Measurements from ENCODE around the gene TRIM33. TPM values are rescaled to one million over a fixed set of nuclear protein-coding genes. Genes with fewer than 3 reads are reported as not detected.

Gene TRIM33
- total RNA-seq, 2 donors from 2014 or later: 36.7 to 54.9 TPM

- WGBS: 96% methylated on average over 7 of the region's 7 CpGs
- Histone ChIP-seq H3K4me3 (no peak overlapping the region), H3K27me3 (replicated peaks; ENCODE audit: insufficient read depth) (no peaks in the 10 kb centered on the region), H3K9me3 (no peaks in the 10 kb centered on the region), H3K4me1 (replicated peaks) (no peaks in the 10 kb centered on the region), H3K27ac (no peak overlapping the region), H3K36me3 (no peaks in the 10 kb centered on the region)
- no peak for DNase-seq (ENCODE audit: low spot score)
- intact Hi-C loops (cut with DNase I): no loop called here
- no peak for TF ChIP-seq POLR2A (IDR thresholded peaks at IDR 0.05)
- TF ChIP-seq POLR2AphosphoS5 (IDR thresholded peaks at IDR 0.05): no peak
- TF ChIP-seq CTCF (IDR thresholded peaks at IDR 0.05): no peak
These were observed 41.2 kb upstream of the TRIM33 start for GRCh38 chr1:114552106-114552639.

DNA sequence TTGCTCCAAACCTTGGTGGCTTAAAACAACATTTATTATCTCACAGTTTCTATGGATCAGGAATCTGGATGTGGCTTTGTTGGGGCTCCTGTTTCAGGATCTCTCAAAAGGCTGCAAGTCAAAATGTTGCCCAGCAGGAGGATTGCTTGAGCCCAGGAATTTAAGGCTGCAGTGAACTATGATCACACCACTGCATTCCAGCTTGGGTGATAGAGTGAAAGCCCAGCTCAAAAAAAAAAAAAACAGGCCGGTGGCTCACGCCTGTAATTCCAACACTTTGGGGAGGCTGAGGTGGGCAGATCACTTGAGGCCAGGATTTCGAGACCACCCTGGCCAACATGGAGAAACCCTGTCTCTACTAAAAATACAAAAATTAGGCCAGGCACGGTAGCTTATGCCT lies 40.4 kb upstream of the TRIM33 start:
- no peak overlapping the region for H3K4me3 ChIP-seq
- H3K36me3 ChIP-seq: no peaks in the 10 kb centered on the region
- no peaks in the 10 kb centered on the region for H3K27me3 ChIP-seq (replicated peaks; ENCODE audit: insufficient read depth)
- no peak for DNase-seq (ENCODE audit: low spot score)
- H3K27ac ChIP-seq: no peak overlapping the region
- intact Hi-C loops (cut with DNase I): no loop called here
- no peaks in the 10 kb centered on the region for H3K4me1 ChIP-seq (replicated peaks)
- no peaks in the 10 kb centered on the region for H3K9me3 ChIP-seq
- 91% methylated on average over 4 of the region's 4 CpGs for WGBS
- TF ChIP-seq CTCF (IDR thresholded peaks at IDR 0.05): no peak
- no peak for TF ChIP-seq POLR2AphosphoS5 (IDR thresholded peaks at IDR 0.05)
- TF ChIP-seq POLR2A (IDR thresholded peaks at IDR 0.05): no peak

- Histone ChIP-seq H3K4me3 (no peak overlapping the region), H3K4me1 (replicated peaks) (no peaks in the 10 kb centered on the region), H3K27me3 (replicated peaks; ENCODE audit: insufficient read depth) (no peaks in the 10 kb centered on the region), H3K36me3 (no peaks in the 10 kb centered on the region), H3K27ac (no peak overlapping the region), H3K9me3 (no peaks in the 10 kb centered on the region)
- no peak for DNase-seq (ENCODE audit: low spot score)
- intact Hi-C loops (cut with DNase I): no loop called here
- no peak for TF ChIP-seq POLR2AphosphoS5 (IDR thresholded peaks at IDR 0.05)
- TF ChIP-seq CTCF (IDR thresholded peaks at IDR 0.05): no peak
- no peak for TF ChIP-seq POLR2A (IDR thresholded peaks at IDR 0.05)
- WGBS: 82% methylated on average over 2 of the region's 2 CpGs
These were observed 39.3 kb upstream of the TRIM33 start for GRCh38 chr1:114550336-114550735.

- Histone ChIP-seq H3K36me3 (no peaks in the 10 kb centered on the region), H3K4me3 (no peak overlapping the region), H3K27me3 (replicated peaks; ENCODE audit: insufficient read depth) (no peaks in the 10 kb centered on the region), H3K4me1 (replicated peaks) (no peaks in the 10 kb centered on the region), H3K9me3 (no peaks in the 10 kb centered on the region), H3K27ac (no peak overlapping the region)
- 67% methylated on average over 4 of the region's 4 CpGs for WGBS
- intact Hi-C loops (cut with DNase I): no loop called here
- TF ChIP-seq CTCF (IDR thresholded peaks at IDR 0.05) (no peak), POLR2AphosphoS5 (IDR thresholded peaks at IDR 0.05) (no peak), POLR2A (IDR thresholded peaks at IDR 0.05) (no peak)
- no peak for DNase-seq (ENCODE audit: low spot score)
These were observed 38.1 kb upstream of the TRIM33 start for GRCh38 chr1:114549137-114549536.

- Histone ChIP-seq H3K4me1 (replicated peaks) (no peaks in the 10 kb centered on the region), H3K27me3 (replicated peaks; ENCODE audit: insufficient read depth) (no peaks in the 10 kb centered on the region), H3K27ac (no peak overlapping the region), H3K36me3 (no peaks in the 10 kb centered on the region), H3K4me3 (no peak overlapping the region), H3K9me3 (no peaks in the 10 kb centered on the region)
- no peak for DNase-seq (ENCODE audit: low spot score)
- intact Hi-C loops (cut with DNase I): no loop called here
- 68% methylated on average over 1 of the region's 1 CpG for WGBS
- no peak for TF ChIP-seq CTCF (IDR thresholded peaks at IDR 0.05)
- no peak for TF ChIP-seq POLR2AphosphoS5 (IDR thresholded peaks at IDR 0.05)
- no peak for TF ChIP-seq POLR2A (IDR thresholded peaks at IDR 0.05)
These were observed 36.1 kb upstream of the TRIM33 start for GRCh38 chr1:114547076-114547475.

Data from prostate gland (tissue), 2 donors.